Posterior cingulate gyrus (tissue), 11 donors: ENCODE results near the gene TMEM170A.
"Not testable (repeated sequence)": the region's sequence is repeated elsewhere in the genome, so short reads cannot be mapped to it uniquely, and the experiment has no call there.

Source experiments
- DNase-seq, 10 donors: peaks; one replicate each; pipeline versions ENCODE4 v3.0.0 to v3.0.0-alpha.2; 2020 to 2021; ENCODE audit warnings: mixed read lengths in 3 of 10
- intact Hi-C: fragments of 100-400 bp; cut with DNase I; formaldehyde crosslinking; loops from one replicate; pipeline ENCODE4 v1.15.1; 2023

The TMEM170A gene

GRCh38 chr16:75458029-75458428 lies 6.5 kb downstream of the TMEM170A start:
- intact Hi-C loops: no loop called here
- DNase-seq: no peak

- intact Hi-C loops: no loop called here
- no peak for DNase-seq
These were observed 6.9 kb downstream of the TMEM170A start for GRCh38 chr16:75457485-75458021.

- intact Hi-C loops: no loop called here
These were observed 7.5 kb downstream of the TMEM170A start for GRCh38 chr16:75456971-75457370.

GRCh38 chr16:75456486-75456885 lies 8.0 kb downstream of the TMEM170A start:
- DNase-seq, intact Hi-C loops: not testable (repeated sequence)

More at GRCh38 chr16:75456971-75457370, 7.5 kb downstream of the TMEM170A start:
- no peak for DNase-seq

- intact Hi-C loops: no loop called here
- no peak for DNase-seq
These were observed 8.8 kb downstream of the TMEM170A start for GRCh38 chr16:75455677-75456076.

GRCh38 chr16:75452464-75453190 lies 11.9 kb downstream of the TMEM170A start:
- no peak for DNase-seq
- intact Hi-C loops: no loop called here

GRCh38 chr16:75446416-75446815 lies 18.1 kb downstream of the TMEM170A start:
- intact Hi-C loops: no loop called here
- no peak for DNase-seq

GRCh38 chr16:75445298-75445697 lies 19.2 kb downstream of the TMEM170A start:
- intact Hi-C loops: no loop called here
- DNase-seq: no peak

GRCh38 chr16:75443298-75443697 lies 21.2 kb downstream of the TMEM170A start:
- intact Hi-C loops: no loop called here
- DNase-seq: no peak

GRCh38 chr16:75433732-75434413 lies 30.6 kb downstream of the TMEM170A start:
- DNase-seq: peak in 6 of 10 donors; percentile 16 to 87 (median 48)
- intact Hi-C loops: loop anchor here (2.0 kb wide), 1 partner anchor 31 kb away; the partner anchor contains the start of gene TMEM170A

- intact Hi-C loops: loop anchor here (2.0 kb wide), 1 partner anchor 32 kb away; the partner anchor contains the start of gene TMEM170A
- DNase-seq: peak; percentile 94 to 99 (median 97)
These were observed 31.4 kb downstream of the TMEM170A start, which contains the start of gene CFDP1 for GRCh38 chr16:75432828-75433731. TSS of gene CFDP1 (minus strand) at chr16:75433503. CDS start at chr16:75433352, 151 bp downstream.

GRCh38 chr16:75429621-75430403 lies 34.7 kb downstream of the TMEM170A start:
- intact Hi-C loops: no loop called here
- no peak for DNase-seq

GRCh38 chr16:75426524-75426923 lies 38.0 kb downstream of the TMEM170A start:
- intact Hi-C loops, DNase-seq: not testable (repeated sequence)

- intact Hi-C loops, DNase-seq: not testable (repeated sequence)
These were observed 40.3 kb downstream of the TMEM170A start for GRCh38 chr16:75424105-75424762.

GRCh38 chr16:75423723-75424104 lies 40.8 kb downstream of the TMEM170A start:
- intact Hi-C loops: no loop called here
- no peak for DNase-seq

GRCh38 chr16:75421820-75422126 lies 42.7 kb downstream of the TMEM170A start:
- intact Hi-C loops: no loop called here

GRCh38 chr16:75420987-75421819 lies 43.3 kb downstream of the TMEM170A start:
- peak in 4 of 10 donors; percentile 22 to 84 (median 32) for DNase-seq
- intact Hi-C loops: no loop called here

More at GRCh38 chr16:75421820-75422126, 42.7 kb downstream of the TMEM170A start:
- DNase-seq: no peak

- intact Hi-C loops: no loop called here
- no peak for DNase-seq
These were observed 47.5 kb downstream of the TMEM170A start for GRCh38 chr16:75416904-75417565.
